HL-60 (cell line): ENCODE data around the gene STT3B.

Source experiments
- CTCF ChIP-seq: IDR thresholded peaks from one replicate; pipeline ENCODE4 v1.5.1; 2011; ENCODE audit warnings: low read length, control low read depth, inconsistent platforms; ENCODE audit not compliant: insufficient read depth
- GABPA ChIP-seq: IDR thresholded peaks from 2 replicates; pipeline ENCODE4 v1.6.1; 2012; ENCODE audit warnings: low read depth
- SPI1 ChIP-seq: IDR thresholded peaks from 2 replicates; pipeline ENCODE4 v1.6.1; 2012; ENCODE audit warnings: low read depth, mild to moderate bottlenecking, borderline replicate concordance
- TF ChIP-seq, protein P1 (sequence below): IDR thresholded peaks from 2 replicates; pipeline ENCODE4 v1.6.1; 2012; ENCODE audit warnings: low read depth; ENCODE audit not compliant: insufficient replicate concordance

DNA sequence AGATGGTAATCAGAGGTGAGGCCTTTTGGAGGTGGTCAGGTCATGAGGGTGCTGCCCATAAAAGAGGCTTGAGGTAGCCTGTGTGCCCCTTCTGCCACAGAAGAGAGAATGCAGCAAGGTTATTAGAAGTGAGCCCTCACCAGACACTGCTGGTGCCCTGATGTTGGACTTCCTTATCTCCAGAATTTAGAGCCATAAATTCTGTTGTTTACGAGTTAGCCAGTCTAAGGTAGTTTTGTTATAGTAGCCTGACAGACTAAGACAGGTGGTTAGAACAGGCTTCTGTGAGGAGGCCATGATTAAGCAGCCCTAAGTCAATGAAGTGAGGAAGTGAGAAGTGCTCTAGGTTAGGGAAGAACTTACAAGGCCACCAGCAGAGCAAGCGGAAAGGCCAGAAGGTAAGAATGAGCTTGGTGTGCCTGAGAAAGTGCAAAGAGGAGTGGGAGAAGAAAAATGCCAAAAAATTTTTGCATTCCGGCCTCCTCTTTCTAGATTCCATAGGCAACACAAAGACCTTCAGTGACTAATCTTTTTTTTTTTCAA, 44.2 kb upstream of the STT3B start:
- TF ChIP-seq, protein P1, sequence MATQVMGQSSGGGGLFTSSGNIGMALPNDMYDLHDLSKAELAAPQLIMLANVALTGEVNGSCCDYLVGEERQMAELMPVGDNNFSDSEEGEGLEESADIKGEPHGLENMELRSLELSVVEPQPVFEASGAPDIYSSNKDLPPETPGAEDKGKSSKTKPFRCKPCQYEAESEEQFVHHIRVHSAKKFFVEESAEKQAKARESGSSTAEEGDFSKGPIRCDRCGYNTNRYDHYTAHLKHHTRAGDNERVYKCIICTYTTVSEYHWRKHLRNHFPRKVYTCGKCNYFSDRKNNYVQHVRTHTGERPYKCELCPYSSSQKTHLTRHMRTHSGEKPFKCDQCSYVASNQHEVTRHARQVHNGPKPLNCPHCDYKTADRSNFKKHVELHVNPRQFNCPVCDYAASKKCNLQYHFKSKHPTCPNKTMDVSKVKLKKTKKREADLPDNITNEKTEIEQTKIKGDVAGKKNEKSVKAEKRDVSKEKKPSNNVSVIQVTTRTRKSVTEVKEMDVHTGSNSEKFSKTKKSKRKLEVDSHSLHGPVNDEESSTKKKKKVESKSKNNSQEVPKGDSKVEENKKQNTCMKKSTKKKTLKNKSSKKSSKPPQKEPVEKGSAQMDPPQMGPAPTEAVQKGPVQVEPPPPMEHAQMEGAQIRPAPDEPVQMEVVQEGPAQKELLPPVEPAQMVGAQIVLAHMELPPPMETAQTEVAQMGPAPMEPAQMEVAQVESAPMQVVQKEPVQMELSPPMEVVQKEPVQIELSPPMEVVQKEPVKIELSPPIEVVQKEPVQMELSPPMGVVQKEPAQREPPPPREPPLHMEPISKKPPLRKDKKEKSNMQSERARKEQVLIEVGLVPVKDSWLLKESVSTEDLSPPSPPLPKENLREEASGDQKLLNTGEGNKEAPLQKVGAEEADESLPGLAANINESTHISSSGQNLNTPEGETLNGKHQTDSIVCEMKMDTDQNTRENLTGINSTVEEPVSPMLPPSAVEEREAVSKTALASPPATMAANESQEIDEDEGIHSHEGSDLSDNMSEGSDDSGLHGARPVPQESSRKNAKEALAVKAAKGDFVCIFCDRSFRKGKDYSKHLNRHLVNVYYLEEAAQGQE, result no peak
- no peak for TF ChIP-seq SPI1
- TF ChIP-seq CTCF, result no peak
- no peak for TF ChIP-seq GABPA
